A549 (cell line): ENCODE data around the gene KIF2A. TPM values are rescaled to one million over a fixed set of nuclear protein-coding genes. Genes with fewer than 3 reads are reported as not detected.

Experiments used
- ATAC-seq, 2 experiments: fragments of 200-7000 bp in 1 of 2; fragments of >200 bp in 1 of 2; cut with Nextera tagmentation in 1 of 2; cut with Tn5 transposase in 1 of 2; 3 replicates each; pipeline versions ENCODE4 v1.8.0 to v1.9.1; 2018 to 2020; ENCODE audit warnings: mild to moderate bottlenecking in 1 of 2, moderate library complexity in 1 of 2
- CTCF ChIA-PET: fragments of 300-600 bp; sonication (Branson Sonifier 250); formaldehyde crosslinking; extraction: SDS; loops from one replicate; lab custom pipeline; 2021; ENCODE audit warnings: antibody characterized with exemption, inconsistent platforms; lab: Yijun Ruan, JAX
- POLR2A ChIA-PET: fragments of 350-600 bp; formaldehyde crosslinking; extraction: SDS; loops from one replicate; lab custom pipeline; 2021; ENCODE audit warnings: antibody characterized with exemption, inconsistent platforms; lab: Yijun Ruan, JAX
- DNase-seq, 2 experiments: peaks; one replicate each; pipeline versions ENCODE4 v3.0.0 to v3.0.0-alpha.2; 2011 to 2016; ENCODE audit warnings: low read depth in 1 of 2, low spot score in 1 of 2
- FAIRE-seq: peaks from 2 replicates; lab custom pipeline; 2011; peaks lifted over from hg19 to GRCh38; lab: Jason Lieb, UNC
- H3K27ac ChIP-seq, 2 experiments: fragments of >200 bp; sonication (Bioruptor Twin); formaldehyde crosslinking; 3 replicates each; pipeline ENCODE4 v1.5.1; 2016 to 2017
- H3K4me1 ChIP-seq: fragments of >200 bp; sonication (Bioruptor Twin); formaldehyde crosslinking; 3 replicates; pipeline ENCODE4 v1.6.1; 2016
- H3K4me2 ChIP-seq: fragments of >200 bp; sonication (Bioruptor Twin); formaldehyde crosslinking; 3 replicates; pipeline ENCODE4 v1.6.1; 2016
- H3K4me3 ChIP-seq: fragments of >200 bp; sonication (Bioruptor Twin); formaldehyde crosslinking; 3 replicates; pipeline ENCODE4 v1.5.1; 2016
- H3K9me3 ChIP-seq: fragments of >200 bp; sonication (Bioruptor Twin); formaldehyde crosslinking; 3 replicates; pipeline ENCODE4 v1.6.1; 2016
- CBX2 ChIP-seq: fragments of 200-600 bp; sonication (generic); IDR thresholded peaks from 2 replicates; pipeline ENCODE4 v1.6.1; 2016; ENCODE audit warnings: low read depth, mild to moderate bottlenecking, borderline replicate concordance
- CBX8 ChIP-seq: fragments of 200-600 bp; sonication (generic); IDR thresholded peaks from 2 replicates; pipeline ENCODE4 v1.6.1; 2016
- CHD4 ChIP-seq: fragments of 200-600 bp; sonication (generic); IDR thresholded peaks from 2 replicates; pipeline ENCODE4 v1.6.1; 2016; ENCODE audit warnings: antibody characterized with exemption, mild to moderate bottlenecking, borderline replicate concordance
- CTCF ChIP-seq: fragments of >200 bp; sonication (Bioruptor Twin); formaldehyde crosslinking; IDR thresholded peaks from 3 replicates; pipeline ENCODE4 v1.5.1; 2016
- EP300 ChIP-seq, 2 experiments: fragments of >200 bp; sonication (Bioruptor Twin); formaldehyde crosslinking; IDR thresholded peaks; 2 replicates in 1 of 2; 3 replicates in 1 of 2; pipeline ENCODE4 v1.6.1; 2016 to 2017
- ESRRA ChIP-seq: fragments of 150-350 bp; IDR thresholded peaks from 2 replicates; pipeline ENCODE4 v1.6.1; 2014; ENCODE audit warnings: mild to moderate bottlenecking, low read length, borderline replicate concordance
- FOXS1 ChIP-seq: fragments of 250-450 bp; sonication (Bioruptor Pico); IDR thresholded peaks from 2 replicates; pipeline ENCODE4 v1.5.0; 2020; ENCODE audit warnings: mild to moderate bottlenecking, moderate library complexity
- GATA3 ChIP-seq: IDR thresholded peaks from 2 replicates; pipeline ENCODE4 v1.6.1; 2012; ENCODE audit warnings: borderline replicate concordance
- HEYL ChIP-seq: fragments of 250-450 bp; sonication (Bioruptor Pico); IDR thresholded peaks from 2 replicates; pipeline ENCODE4 v1.8.0; 2021; ENCODE audit warnings: mild to moderate bottlenecking, moderate library complexity
- HOXB13 ChIP-seq: fragments of 250-450 bp; sonication (Bioruptor Pico); IDR thresholded peaks from 2 replicates; pipeline ENCODE4 v1.5.0; 2020; ENCODE audit warnings: low read depth, mild to moderate bottlenecking, moderate library complexity
- HOXB5 ChIP-seq: fragments of 250-450 bp; sonication (Bioruptor Pico); IDR thresholded peaks from 2 replicates; pipeline ENCODE4 v1.5.0; 2020; ENCODE audit warnings: mild to moderate bottlenecking, moderate library complexity
- JUNB ChIP-seq: fragments of >200 bp; sonication (Bioruptor Twin); formaldehyde crosslinking; IDR thresholded peaks from 2 replicates; pipeline ENCODE4 v1.6.1; 2016
- KDM1A ChIP-seq: fragments of 200-600 bp; sonication (generic); IDR thresholded peaks from 2 replicates; pipeline ENCODE4 v1.6.1; 2016; ENCODE audit warnings: low read depth, mild to moderate bottlenecking
- KDM5A ChIP-seq: fragments of 200-600 bp; sonication (generic); IDR thresholded peaks from 2 replicates; pipeline ENCODE4 v1.6.1; 2016; ENCODE audit warnings: antibody characterized with exemption, mild to moderate bottlenecking
- MAFK ChIP-seq: fragments of 450-650 bp; IDR thresholded peaks from 2 replicates; pipeline ENCODE4 v1.6.1; 2014; ENCODE audit not compliant: partially characterized antibody
- MAZ ChIP-seq: fragments of 150-350 bp; IDR thresholded peaks from 2 replicates; pipeline ENCODE4 v1.6.1; 2014; ENCODE audit warnings: antibody characterized with exemption, low read depth, low read length, borderline replicate concordance
- POLR2A ChIP-seq: IDR thresholded peaks from 2 replicates; pipeline ENCODE4 v1.6.1; 2012; ENCODE audit warnings: mild to moderate bottlenecking, low read length
- RCOR1 ChIP-seq: fragments of 150-350 bp; IDR thresholded peaks from 2 replicates; pipeline ENCODE4 v1.6.1; 2014; ENCODE audit warnings: antibody characterized with exemption, low read length, low read depth
- SREBF2 ChIP-seq: fragments of 450-650 bp; IDR thresholded peaks from 2 replicates; pipeline ENCODE4 v1.6.1; 2014; ENCODE audit warnings: mild to moderate bottlenecking, moderate library complexity
- TFCP2L1 ChIP-seq: fragments of 250-450 bp; sonication (Bioruptor Pico); IDR thresholded peaks from 2 replicates; pipeline ENCODE4 v1.5.0; 2021; ENCODE audit warnings: mild to moderate bottlenecking
- TP53 ChIP-seq: fragments of 250-450 bp; sonication (Bioruptor Pico); IDR thresholded peaks from 2 replicates; pipeline ENCODE4 v1.5.0; 2021; ENCODE audit warnings: mild to moderate bottlenecking, moderate library complexity
- ZC3H11A ChIP-seq: fragments of 450-650 bp; IDR thresholded peaks from 2 replicates; pipeline ENCODE4 v1.6.1; 2014; ENCODE audit warnings: antibody characterized with exemption, mild to moderate bottlenecking
- ZNF302 ChIP-seq: fragments of 250-450 bp; sonication (Bioruptor Pico); IDR thresholded peaks from 2 replicates; pipeline ENCODE4 v1.9.0; 2021; ENCODE audit warnings: inconsistent platforms, mild to moderate bottlenecking, moderate library complexity
- ZSCAN20 ChIP-seq: fragments of 250-450 bp; sonication (Bioruptor Pico); IDR thresholded peaks from 2 replicates; pipeline ENCODE4 v1.8.0; 2022; ENCODE audit warnings: mild to moderate bottlenecking, moderate library complexity
- WGBS: methylation state at CpG from one replicate; pipeline ENCODE4 v1.1.6; 2017; ENCODE audit errors: missing lambda C conversion rate; 5-methylcytosine and 5-hydroxymethylcytosine counted together
- polyA plus RNA-seq, 4 experiments: library from polyadenylated mRNA; depleted of rRNA in 3 of 4; stranded (reverse); fragments of >200 nt; fragmentation: RNase III in 1 of 4; extraction: RNeasy Plus Mini Kit Qiagen cat#74134 plus additional on column Dnase treatment in 1 of 4; gene quantifications; 2 replicates in 3 of 4; 3 replicates in 1 of 4; pipeline ENCODE4 v1.2.3, GENCODE V29; 2011 to 2017

KIF2A gene
- polyA plus RNA-seq, 2 of the 4 experiments (the other 2 are of a cell fraction): 44.5 to 68.9 TPM

GRCh38 chr5:62310426-62311143 is 4.6 kb downstream of the KIF2A start:
- H3K4me1 ChIP-seq: peaks cover 39% of the 10 kb centered on the region
- TF ChIP-seq HEYL (no peak), EP300 (IDR thresholded peaks at IDR 0.05) (no peak), RCOR1 (no peak)
- ChIA-PET POLR2A (no interaction called here), CTCF (no interaction called here)
- ATAC-seq (no peak), DNase-seq (no peak), FAIRE-seq (no peak)
- H3K4me2 ChIP-seq: no peak overlapping the region
- no peak overlapping the region for H3K4me3 ChIP-seq
- no peaks in the 10 kb centered on the region for H3K9me3 ChIP-seq
- WGBS: 89% methylated on average over 5 of the region's 5 CpGs
- H3K27ac ChIP-seq: no peak overlapping the region

GRCh38 chr5:62312036-62312435 is 6.0 kb downstream of the KIF2A start:
- H3K4me3 ChIP-seq: no peak overlapping the region
- H3K9me3 ChIP-seq: no peaks in the 10 kb centered on the region
- ChIA-PET POLR2A (no interaction called here), CTCF (interaction anchor here (0.6 kb wide), 2 partner anchors 88 to 1014 kb away, joined by 3 read pairs; no protein-coding TSS in a partner anchor)
- no peak for ATAC-seq
- no peak for DNase-seq
- no peak for FAIRE-seq
- H3K27ac ChIP-seq: no peak overlapping the region
- peaks cover 47% of the 10 kb centered on the region for H3K4me1 ChIP-seq
- WGBS: 87% methylated on average over 1 of the region's 1 CpG
- TF ChIP-seq POLR2A (no peak), TP53 (CRISPR knock-in tag) (no peak), FOXS1 (CRISPR knock-in tag) (no peak), MAFK (no peak), EP300 (IDR thresholded peaks at IDR 0.05) (no peak), HOXB13 (no peak), HOXB5 (CRISPR knock-in tag) (no peak), CHD4 (no peak), CTCF (no peak), ZC3H11A (no peak), KDM5A (no peak), JUNB (no peak), KDM1A (no peak)
- H3K4me2 ChIP-seq: no peak overlapping the region

GRCh38 chr5:62312674-62313073 is 6.7 kb downstream of the KIF2A start:
- ChIA-PET CTCF (no interaction called here), POLR2A (no interaction called here)
- DNase-seq (no peak), FAIRE-seq (no peak), ATAC-seq (no peak)
- no peaks in the 10 kb centered on the region for H3K9me3 ChIP-seq
- H3K4me1 ChIP-seq: peaks cover 43% of the 10 kb centered on the region
- no peak overlapping the region for H3K4me3 ChIP-seq
- 64% methylated on average over 1 of the region's 1 CpG for WGBS
- H3K4me2 ChIP-seq: no peak overlapping the region
- TF ChIP-seq EP300 (IDR thresholded peaks at IDR 0.05) (no peak), GATA3 (no peak), RCOR1 (no peak), FOXS1 (CRISPR knock-in tag) (no peak), KDM5A (no peak), ESRRA (no peak), MAZ (no peak), SREBF2 (no peak), CBX2 (no peak), ZNF302 (CRISPR knock-in tag) (no peak), CBX8 (no peak), KDM1A (no peak), ZC3H11A (no peak), TFCP2L1 (CRISPR knock-in tag) (no peak), HOXB13 (no peak), CHD4 (no peak), POLR2A (no peak), ZSCAN20 (no peak)
- no peak overlapping the region for H3K27ac ChIP-seq
